ENCODE data around the gene CLDN6. TPM values are rescaled to one million over a fixed set of nuclear protein-coding genes. Genes with fewer than 3 reads are reported as not detected.
A peak's percentile ranks its signal among the peaks of the same experiment; 100 is the strongest.

The CLDN6 gene
- total and polyA plus RNA-seq, 8 donors: 2.3 to 140 (median 113) TPM; not detected in 1

DNA sequence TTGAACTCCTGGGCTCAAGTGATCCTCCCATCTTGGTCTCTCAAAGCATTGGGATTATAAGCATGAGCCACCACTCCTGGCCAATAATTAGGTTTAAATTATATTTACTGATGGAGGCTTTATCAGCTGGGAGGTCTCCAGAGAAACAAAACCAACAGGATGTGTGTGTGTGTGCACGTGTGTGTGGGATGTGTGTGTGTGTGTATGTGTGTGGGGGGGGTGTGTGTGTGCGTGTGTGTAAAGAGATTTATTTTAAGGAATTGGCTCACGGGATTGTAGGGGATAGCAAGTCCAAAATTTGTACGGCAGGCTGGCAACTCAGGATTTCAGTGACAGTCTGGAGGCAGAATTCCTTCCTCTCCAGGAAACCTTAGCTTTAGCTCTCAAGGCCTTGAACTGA lies 33.0 kb upstream of the CLDN6 start:
- Histone ChIP-seq H3K36me3 (no peaks in the 10 kb centered on the region), H3K27ac (peak overlapping the region in 1 of 2 donors; percentile 86), H3K9me3 (no peaks in the 10 kb centered on the region), H3K4me3 (peak overlapping the region in 1 of 2 donors; percentile 3), H3K4me1 (peaks cover 7 to 64% of the 10 kb centered on the region in 2 donors), H3K27me3 (peaks cover 30 to 44% of the 10 kb centered on the region in 2 donors)
- TF ChIP-seq, protein P1, sequence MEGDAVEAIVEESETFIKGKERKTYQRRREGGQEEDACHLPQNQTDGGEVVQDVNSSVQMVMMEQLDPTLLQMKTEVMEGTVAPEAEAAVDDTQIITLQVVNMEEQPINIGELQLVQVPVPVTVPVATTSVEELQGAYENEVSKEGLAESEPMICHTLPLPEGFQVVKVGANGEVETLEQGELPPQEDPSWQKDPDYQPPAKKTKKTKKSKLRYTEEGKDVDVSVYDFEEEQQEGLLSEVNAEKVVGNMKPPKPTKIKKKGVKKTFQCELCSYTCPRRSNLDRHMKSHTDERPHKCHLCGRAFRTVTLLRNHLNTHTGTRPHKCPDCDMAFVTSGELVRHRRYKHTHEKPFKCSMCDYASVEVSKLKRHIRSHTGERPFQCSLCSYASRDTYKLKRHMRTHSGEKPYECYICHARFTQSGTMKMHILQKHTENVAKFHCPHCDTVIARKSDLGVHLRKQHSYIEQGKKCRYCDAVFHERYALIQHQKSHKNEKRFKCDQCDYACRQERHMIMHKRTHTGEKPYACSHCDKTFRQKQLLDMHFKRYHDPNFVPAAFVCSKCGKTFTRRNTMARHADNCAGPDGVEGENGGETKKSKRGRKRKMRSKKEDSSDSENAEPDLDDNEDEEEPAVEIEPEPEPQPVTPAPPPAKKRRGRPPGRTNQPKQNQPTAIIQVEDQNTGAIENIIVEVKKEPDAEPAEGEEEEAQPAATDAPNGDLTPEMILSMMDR (IDR thresholded peaks at IDR 0.05): no peak
- DNase-seq (no peak), ATAC-seq (no peak)
- intact Hi-C loops (cut with DNase I): no loop called here

DNA sequence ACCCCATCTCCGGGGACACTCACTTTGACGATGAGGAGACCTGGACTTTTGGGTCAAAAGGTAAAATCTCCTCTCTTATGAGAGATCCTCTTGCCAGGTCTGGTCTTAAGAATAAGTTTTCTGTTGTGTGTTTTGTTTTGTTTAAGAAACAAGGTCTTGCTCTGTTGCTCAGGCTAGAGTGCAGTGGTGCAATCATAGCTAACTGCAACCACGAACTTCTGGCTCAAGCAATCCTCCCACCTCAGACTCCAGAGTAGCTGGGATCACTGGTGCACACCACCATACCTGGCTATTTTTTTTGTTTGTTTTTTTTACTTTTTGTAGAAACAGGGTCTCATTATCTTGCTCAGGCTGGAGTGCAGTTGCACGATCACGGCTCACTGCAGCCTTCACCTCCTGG lies 32.5 kb upstream of the CLDN6 start:
- ATAC-seq (no peak), DNase-seq (no peak)
- Histone ChIP-seq H3K4me1 (peaks cover 12 to 66% of the 10 kb centered on the region in 2 donors), H3K9me3 (no peaks in the 10 kb centered on the region), H3K4me3 (peak overlapping the region in 1 of 2 donors; percentile 3), H3K27ac (peak overlapping the region in 1 of 2 donors; percentile 86), H3K36me3 (no peaks in the 10 kb centered on the region), H3K27me3 (peaks cover 35 to 49% of the 10 kb centered on the region in 2 donors)
- intact Hi-C loops (cut with DNase I): no loop called here
- TF ChIP-seq, protein P1 (IDR thresholded peaks at IDR 0.05): no peak

DNA sequence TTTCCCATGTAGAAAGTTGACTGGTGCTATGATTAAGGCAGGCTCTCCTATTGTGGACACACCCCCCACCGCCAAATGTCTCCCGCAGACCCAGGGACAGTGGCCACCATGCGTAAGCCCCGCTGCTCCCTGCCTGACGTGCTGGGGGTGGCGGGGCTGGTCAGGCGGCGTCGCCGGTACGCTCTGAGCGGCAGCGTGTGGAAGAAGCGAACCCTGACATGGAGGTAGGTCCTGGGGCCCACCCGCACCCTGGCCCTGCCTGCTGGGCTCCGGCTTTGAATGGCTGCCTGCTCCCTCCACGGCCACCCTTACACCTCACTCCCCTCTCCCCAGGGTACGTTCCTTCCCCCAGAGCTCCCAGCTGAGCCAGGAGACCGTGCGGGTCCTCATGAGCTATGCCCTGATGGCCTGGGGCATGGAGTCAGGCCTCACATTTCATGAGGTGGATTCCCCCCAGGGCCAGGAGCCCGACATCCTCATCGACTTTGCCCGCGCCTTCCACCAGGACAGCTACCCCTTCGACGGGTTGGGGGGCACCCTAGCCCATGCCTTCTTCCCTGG lies 32.0 kb upstream of the CLDN6 start:
- DNase-seq (no peak), ATAC-seq (no peak)
- Histone ChIP-seq H3K4me3 (peak overlapping the region in 1 of 2 donors; percentile 3), H3K36me3 (no peaks in the 10 kb centered on the region), H3K27ac (peak overlapping the region in 1 of 2 donors; percentile 86), H3K9me3 (no peaks in the 10 kb centered on the region), H3K27me3 (peaks cover 40 to 54% of the 10 kb centered on the region in 2 donors), H3K4me1 (peaks cover 15 to 66% of the 10 kb centered on the region in 2 donors)
- intact Hi-C loops (cut with DNase I): no loop called here
- TF ChIP-seq, protein P1 (IDR thresholded peaks at IDR 0.05): no peak

DNA sequence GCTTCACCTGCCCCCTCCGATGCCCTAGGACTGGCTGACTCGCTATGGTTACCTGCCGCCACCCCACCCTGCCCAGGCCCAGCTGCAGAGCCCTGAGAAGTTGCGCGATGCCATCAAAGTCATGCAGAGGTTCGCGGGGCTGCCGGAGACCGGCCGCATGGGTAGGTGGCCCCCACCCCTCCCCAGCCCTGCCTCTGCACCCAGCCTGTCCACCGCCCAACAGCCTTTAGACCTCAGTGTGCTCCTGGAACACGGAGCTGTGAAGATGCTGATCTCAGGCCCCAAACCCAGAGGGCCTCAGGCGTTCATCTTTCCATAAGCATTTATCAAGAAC lies 29.4 kb upstream of the CLDN6 start:
- intact Hi-C loops (cut with DNase I): no loop called here
- Histone ChIP-seq H3K27me3 (peaks cover 55 to 81% of the 10 kb centered on the region in 2 donors), H3K27ac (peak overlapping the region in 1 of 2 donors; percentile 86)

DNA sequence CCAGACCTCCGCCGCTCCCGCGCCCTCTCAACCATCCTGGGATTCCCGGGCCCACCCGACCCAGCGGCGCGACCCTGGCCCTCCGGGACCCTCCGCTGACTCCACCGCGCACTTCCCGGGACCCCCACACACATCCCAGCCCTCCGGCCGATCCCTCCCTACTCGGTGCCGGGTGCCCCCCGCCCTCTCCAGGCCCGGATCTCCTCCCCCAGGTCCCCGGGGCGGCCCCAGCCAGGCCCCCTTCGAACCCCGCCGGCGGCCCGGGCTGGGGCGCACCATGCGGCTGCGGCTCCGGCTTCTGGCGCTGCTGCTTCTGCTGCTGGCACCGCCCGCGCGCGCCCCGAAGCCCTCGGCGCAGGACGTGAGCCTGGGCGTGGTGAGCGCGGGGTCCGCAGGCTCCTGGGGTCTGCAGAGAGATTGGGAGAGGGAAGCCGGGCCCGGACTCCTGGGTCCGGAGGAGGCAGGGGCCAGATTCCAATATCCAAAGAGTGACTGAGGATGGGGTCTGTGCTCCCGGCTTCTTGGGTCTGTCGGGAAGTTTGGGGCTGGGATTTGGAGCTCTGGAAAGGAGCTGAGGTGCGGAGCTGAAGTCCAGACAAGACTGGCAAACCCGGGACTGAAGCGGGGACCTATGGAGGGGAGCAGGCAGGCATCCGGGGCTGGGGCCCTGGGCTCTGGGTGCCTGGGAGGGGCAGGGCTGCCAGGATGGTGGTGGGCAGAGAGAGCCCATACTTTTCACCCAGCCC lies 28.8 kb upstream of the CLDN6 start:
- Histone ChIP-seq H3K9me3 (no peaks in the 10 kb centered on the region), H3K4me1 (peaks cover 15 to 55% of the 10 kb centered on the region in 2 donors), H3K36me3 (no peaks in the 10 kb centered on the region), H3K27ac (peak overlapping the region in 1 of 2 donors; percentile 86), H3K4me3 (peak overlapping the region; percentile 25 to 61), H3K27me3 (peaks cover 55 to 86% of the 10 kb centered on the region in 2 donors)
- DNase-seq: peak in 2 of 4 donors; percentile 32 to 89
- TF ChIP-seq, protein P1 (IDR thresholded peaks at IDR 0.05): no peak
- intact Hi-C loops (cut with DNase I): no loop called here
- no peak for ATAC-seq

More for the DNA sequence above, 29.4 kb upstream of the CLDN6 start:
- peak overlapping the region in 1 of 2 donors; percentile 61 for H3K4me3 ChIP-seq
- no peaks in the 10 kb centered on the region for H3K9me3 ChIP-seq
- H3K4me1 ChIP-seq: peaks cover 15 to 55% of the 10 kb centered on the region in 2 donors
- no peaks in the 10 kb centered on the region for H3K36me3 ChIP-seq
- TF ChIP-seq, protein P1 (IDR thresholded peaks at IDR 0.05): no peak
- ATAC-seq: no peak
- no peak for DNase-seq
